ENCODE data around the gene USH2A. TPM values are rescaled to one million over a fixed set of nuclear protein-coding genes. Genes with fewer than 3 reads are reported as not detected.

Gene USH2A
- total and polyA plus RNA-seq, 2 experiments from 2014 or later: 0.24 TPM; not detected in 1

DNA sequence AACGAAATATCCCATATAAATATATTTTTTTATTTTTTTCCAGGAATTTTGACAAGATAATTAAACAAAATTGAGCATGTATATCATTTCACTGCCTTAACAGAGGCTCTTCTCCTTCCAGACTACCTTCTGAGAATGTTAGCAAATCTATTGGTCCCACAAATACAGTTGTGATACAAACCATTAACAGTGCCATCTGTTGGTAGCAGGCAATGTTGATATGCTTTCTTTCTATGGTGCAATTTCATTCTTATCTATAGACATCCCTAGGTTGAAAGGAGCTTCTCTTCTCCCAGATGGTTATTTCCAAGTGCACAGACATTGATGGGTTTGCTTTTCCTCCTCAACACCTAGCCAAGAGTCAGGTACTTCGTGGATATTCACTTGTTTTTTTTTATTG is 303.6 kb downstream of the USH2A start:
- Histone ChIP-seq H3K27me3 (no peaks in the 10 kb centered on the region), H3K27ac (no peak overlapping the region), H3K36me3 (no peaks in the 10 kb centered on the region), H3K4me1 (ENCODE audit: low read depth) (no peaks in the 10 kb centered on the region), H3K4me3 (no peak overlapping the region), H3K9me3 (ENCODE audit: low read depth) (no peaks in the 10 kb centered on the region)
- peak; percentile 37 to 45 for DNase-seq (ENCODE audit: low read depth in 1 of 2, low spot score in 1 of 2)
- TF ChIP-seq CTCF (IDR thresholded peaks at IDR 0.05; ENCODE audit: low read depth, low read length): peak; percentile 50

DNA sequence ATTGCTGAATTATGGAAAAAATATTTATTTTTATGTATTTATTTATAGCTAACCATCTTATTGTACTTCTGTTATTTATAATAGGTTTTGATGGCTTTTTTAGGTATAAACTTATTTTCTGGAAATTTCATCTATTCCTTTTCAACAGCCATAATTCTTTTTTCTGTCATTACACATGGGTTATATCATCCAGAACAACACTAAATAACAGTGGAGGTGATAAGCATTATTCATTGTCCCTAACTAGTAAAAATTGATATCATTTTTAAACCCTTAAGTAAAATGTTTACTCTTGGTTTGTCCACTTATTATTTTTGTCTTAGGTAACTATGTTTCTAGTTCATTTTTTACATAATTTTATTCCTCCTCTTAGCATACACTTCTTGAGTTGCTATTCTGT is 309.1 kb downstream of the USH2A start:
- H3K9me3 ChIP-seq (ENCODE audit: low read depth): no peaks in the 10 kb centered on the region
- TF ChIP-seq CTCF (IDR thresholded peaks at IDR 0.05; ENCODE audit: low read depth, low read length): no peak
- H3K36me3 ChIP-seq: no peaks in the 10 kb centered on the region
- no peaks in the 10 kb centered on the region for H3K4me1 ChIP-seq (ENCODE audit: low read depth)
- H3K27me3 ChIP-seq: no peaks in the 10 kb centered on the region
- DNase-seq (ENCODE audit: low read depth in 1 of 2, low spot score in 1 of 2): no peak
- H3K27ac ChIP-seq: no peak overlapping the region
- no peak overlapping the region for H3K4me3 ChIP-seq

GRCh38 chr1:216113181-216113580 is 310.1 kb downstream of the USH2A start:
- no peaks in the 10 kb centered on the region for H3K27me3 ChIP-seq
- no peaks in the 10 kb centered on the region for H3K9me3 ChIP-seq (ENCODE audit: low read depth)
- H3K27ac ChIP-seq: no peak overlapping the region
- no peak overlapping the region for H3K4me3 ChIP-seq
- no peaks in the 10 kb centered on the region for H3K4me1 ChIP-seq (ENCODE audit: low read depth)
- H3K36me3 ChIP-seq: no peaks in the 10 kb centered on the region
- no peak for TF ChIP-seq CTCF (IDR thresholded peaks at IDR 0.05; ENCODE audit: low read depth, low read length)
- DNase-seq (ENCODE audit: low read depth in 1 of 2, low spot score in 1 of 2): no peak

GRCh38 chr1:216111842-216112241 is 311.4 kb downstream of the USH2A start:
- Histone ChIP-seq H3K4me1 (ENCODE audit: low read depth) (no peaks in the 10 kb centered on the region), H3K27me3 (no peaks in the 10 kb centered on the region), H3K36me3 (no peaks in the 10 kb centered on the region), H3K4me3 (no peak overlapping the region), H3K9me3 (ENCODE audit: low read depth) (no peaks in the 10 kb centered on the region), H3K27ac (no peak overlapping the region)
- no peak for TF ChIP-seq CTCF (IDR thresholded peaks at IDR 0.05; ENCODE audit: low read depth, low read length)
- peak in 1 of 2 donors; percentile 2 for DNase-seq (ENCODE audit: low read depth in 1 of 2, low spot score in 1 of 2)

GRCh38 chr1:216095400-216095799 is 327.8 kb downstream of the USH2A start:
- no peaks in the 10 kb centered on the region for H3K9me3 ChIP-seq (ENCODE audit: low read depth)
- peak in 1 of 2 donors; percentile 8 for DNase-seq (ENCODE audit: low read depth in 1 of 2, low spot score in 1 of 2)
- no peaks in the 10 kb centered on the region for H3K36me3 ChIP-seq
- H3K27ac ChIP-seq: no peak overlapping the region
- no peak overlapping the region for H3K4me3 ChIP-seq
- H3K27me3 ChIP-seq: no peaks in the 10 kb centered on the region
- TF ChIP-seq CTCF (IDR thresholded peaks at IDR 0.05; ENCODE audit: low read depth, low read length): no peak
- H3K4me1 ChIP-seq (ENCODE audit: low read depth): no peaks in the 10 kb centered on the region

- Histone ChIP-seq H3K36me3 (no peaks in the 10 kb centered on the region), H3K4me1 (ENCODE audit: low read depth) (no peaks in the 10 kb centered on the region), H3K9me3 (ENCODE audit: low read depth) (no peaks in the 10 kb centered on the region), H3K4me3 (no peak overlapping the region), H3K27me3 (no peaks in the 10 kb centered on the region), H3K27ac (no peak overlapping the region)
- DNase-seq (ENCODE audit: low read depth in 1 of 2, low spot score in 1 of 2): no peak
- TF ChIP-seq CTCF (IDR thresholded peaks at IDR 0.05; ENCODE audit: low read depth, low read length): no peak
These were observed 332.7 kb downstream of the USH2A start for GRCh38 chr1:216090556-216090955.
